Astrocyte (in vitro differentiated cells and primary cell): ENCODE measurements around the gene CYP2A6.

ENCODE experiments used
- CTCF ChIP-seq: IDR thresholded peaks from 2 replicates; pipeline ENCODE4 v1.5.1; 2011; ENCODE audit warnings: low read depth, mild to moderate bottlenecking, inconsistent platforms, low read length, moderate library complexity; ENCODE audit not compliant: insufficient read depth
- EZH2 ChIP-seq: IDR thresholded peaks from 2 replicates; pipeline ENCODE4 v1.6.1; 2012; ENCODE audit warnings: mild to moderate bottlenecking, low read length, inconsistent platforms; ENCODE audit not compliant: insufficient read depth

- TF ChIP-seq CTCF (no peak), EZH2 (no peak)
These were observed 37.9 kb upstream of the CYP2A6 start for GRCh38 chr19:40888191-40888590.
